ENCODE measurements around the gene EYA4. TPM values are rescaled to one million over a fixed set of nuclear protein-coding genes. Genes with fewer than 3 reads are reported as not detected.

The EYA4 gene
- total RNA-seq, 1 donor from 2014 or later: 31.4 TPM

DNA sequence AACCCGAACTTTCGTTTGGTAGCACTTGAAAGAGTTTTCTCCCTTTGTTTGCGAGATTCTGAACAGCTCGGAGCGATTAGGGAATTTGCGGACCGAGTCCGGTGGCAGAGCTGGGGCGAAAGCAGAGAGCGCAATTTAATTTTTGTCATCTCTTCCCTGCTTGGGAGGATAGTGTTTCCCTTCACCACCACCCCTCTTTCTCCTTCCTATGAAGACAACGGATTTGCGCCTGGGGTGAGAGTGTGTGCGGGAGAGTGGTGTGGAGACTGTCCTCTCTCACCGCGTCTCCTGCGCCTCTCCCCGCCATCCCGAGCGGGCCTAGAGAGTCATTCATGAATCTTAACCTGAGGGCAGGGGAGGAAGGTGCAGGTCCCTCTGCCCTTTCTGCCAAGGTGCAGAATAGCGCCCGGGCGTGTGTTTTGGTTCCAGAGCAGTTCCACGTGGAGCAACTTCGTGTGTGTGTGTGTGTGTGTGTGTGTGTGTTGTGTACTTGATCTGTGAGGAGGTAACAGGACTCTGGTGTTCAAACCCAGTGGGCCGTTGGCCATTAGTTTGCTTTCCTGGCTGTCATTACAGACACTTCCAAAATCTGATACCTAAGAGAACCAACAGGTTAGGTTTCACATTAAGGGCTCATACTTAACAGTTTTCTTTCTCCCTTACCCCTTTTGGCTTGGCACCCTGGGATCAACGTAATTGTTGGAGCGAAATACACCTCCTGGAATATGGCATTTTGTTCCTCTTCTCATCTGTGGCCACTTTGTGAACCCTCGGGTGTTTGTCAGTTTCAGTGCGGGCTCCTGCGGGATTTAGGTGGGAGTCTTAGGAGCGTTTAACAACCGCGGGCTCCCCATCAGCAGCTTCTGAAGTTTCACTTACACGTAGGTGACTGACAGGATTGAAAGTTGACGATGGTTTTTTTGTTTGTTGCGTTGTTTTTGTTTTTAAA, 1.8 kb downstream of the EYA4 start:
- DNase-seq: peak; percentile 80

DNA sequence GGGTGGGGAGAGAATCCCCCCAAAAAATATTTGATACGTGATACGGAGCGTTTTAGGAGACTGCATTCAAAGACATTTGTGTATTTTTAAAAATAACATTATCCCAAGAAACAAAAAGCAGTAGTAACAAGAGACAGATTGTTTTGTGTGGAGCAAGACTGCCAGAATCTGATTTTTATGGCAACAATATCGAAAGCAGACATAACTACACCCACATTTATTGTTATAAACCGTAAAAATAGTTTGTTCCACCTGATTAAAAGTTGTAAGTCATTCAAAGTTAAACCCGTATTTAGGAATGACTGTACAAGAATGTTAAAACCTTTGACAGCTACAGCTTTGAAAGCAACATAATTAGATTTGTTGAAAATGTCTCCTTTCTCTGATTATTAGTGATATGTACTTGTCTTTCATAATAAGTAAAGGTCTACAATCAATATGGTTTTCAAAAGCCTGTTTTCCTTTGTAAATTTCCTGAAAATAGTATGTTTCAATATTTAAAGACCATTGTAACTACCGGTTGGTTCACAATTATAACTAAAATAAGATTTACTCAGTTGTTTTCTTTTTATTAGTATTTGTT, 2.7 kb downstream of the EYA4 start:
- DNase-seq: peak; percentile 49

DNA sequence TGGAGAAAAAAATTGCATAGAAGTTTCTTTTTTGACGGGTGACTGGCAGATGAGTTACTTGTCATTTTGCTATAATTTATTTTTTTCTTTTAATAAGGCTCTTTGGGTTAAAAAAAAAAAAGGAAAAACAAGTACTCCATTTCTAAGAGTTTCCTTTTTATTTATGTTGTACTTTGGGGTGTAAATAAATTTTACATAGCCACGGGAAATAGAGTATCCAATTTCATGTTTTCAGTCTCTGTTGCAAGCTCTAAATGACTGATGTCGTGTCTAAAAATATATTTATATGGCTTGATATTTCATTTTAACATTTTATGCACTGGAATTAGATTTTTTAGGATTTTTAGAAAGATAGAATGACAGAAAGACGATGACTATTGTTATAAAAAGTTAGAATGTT, 3.4 kb downstream of the EYA4 start:
- DNase-seq: peak; percentile 41

DNA sequence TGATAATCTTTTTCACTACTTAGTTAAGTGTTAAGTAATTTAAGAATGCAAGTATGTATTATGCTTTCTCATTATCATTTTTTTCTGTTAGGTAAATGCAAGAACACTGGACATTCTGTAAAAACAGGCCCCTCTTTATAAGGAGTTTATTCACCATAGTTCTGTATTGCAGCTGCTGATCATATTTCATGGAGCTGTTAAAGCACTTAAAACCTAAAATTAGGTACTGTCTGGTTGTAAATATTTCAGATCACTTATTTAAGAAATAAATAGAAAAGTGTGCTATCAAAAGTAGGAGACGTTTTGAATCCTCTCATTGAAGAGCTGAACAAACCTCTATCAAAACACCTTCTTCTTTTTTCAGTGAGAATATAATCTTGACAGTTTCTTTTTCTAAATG, 3.9 kb downstream of the EYA4 start:
- DNase-seq: peak; percentile 54

- DNase-seq: peak; percentile 32
Measured at GRCh38 chr6:133245422-133245903, 4.3 kb downstream of the EYA4 start.

GRCh38 chr6:133247581-133247980, 6.4 kb downstream of the EYA4 start:
- no peak for DNase-seq

DNA sequence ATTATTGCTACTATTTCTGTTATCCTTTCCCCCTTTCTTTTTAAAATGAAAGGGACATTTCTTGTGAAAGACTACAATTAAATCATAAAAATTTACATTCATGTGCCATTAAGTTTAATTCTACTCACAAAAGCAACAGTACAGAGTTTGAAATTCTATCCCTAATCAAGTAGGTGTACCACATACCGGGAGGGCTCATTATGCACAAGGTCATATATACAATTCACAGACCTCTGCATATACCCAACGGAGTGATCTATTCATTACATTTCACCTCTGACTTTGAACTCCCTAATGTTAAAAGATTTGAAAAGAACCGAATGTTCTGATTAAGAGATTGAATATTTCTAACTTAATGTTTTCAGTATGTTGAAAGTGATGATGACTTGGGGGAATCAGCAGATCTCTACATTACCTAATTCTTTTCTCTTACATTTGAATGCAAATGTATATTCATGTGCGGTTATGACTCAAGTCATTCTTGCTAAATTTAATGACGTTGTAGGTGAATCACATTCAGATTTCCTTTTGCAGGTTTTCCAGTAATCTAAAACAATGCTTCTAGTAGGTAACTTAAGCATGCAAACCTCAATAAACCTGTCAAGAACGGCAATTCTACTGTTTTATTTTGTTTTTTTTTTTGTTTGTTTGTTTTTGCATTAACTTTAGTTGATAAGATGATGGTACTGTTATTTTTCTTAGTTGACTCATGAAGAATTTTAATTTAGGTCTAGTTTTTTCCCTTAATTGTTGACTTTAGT, 7.3 kb downstream of the EYA4 start:
- DNase-seq: no peak

- no peak for DNase-seq
Measured at GRCh38 chr6:133251688-133252087, 10.5 kb downstream of the EYA4 start.

GRCh38 chr6:133254552-133255228, 13.5 kb downstream of the EYA4 start:
- DNase-seq: no peak

DNA sequence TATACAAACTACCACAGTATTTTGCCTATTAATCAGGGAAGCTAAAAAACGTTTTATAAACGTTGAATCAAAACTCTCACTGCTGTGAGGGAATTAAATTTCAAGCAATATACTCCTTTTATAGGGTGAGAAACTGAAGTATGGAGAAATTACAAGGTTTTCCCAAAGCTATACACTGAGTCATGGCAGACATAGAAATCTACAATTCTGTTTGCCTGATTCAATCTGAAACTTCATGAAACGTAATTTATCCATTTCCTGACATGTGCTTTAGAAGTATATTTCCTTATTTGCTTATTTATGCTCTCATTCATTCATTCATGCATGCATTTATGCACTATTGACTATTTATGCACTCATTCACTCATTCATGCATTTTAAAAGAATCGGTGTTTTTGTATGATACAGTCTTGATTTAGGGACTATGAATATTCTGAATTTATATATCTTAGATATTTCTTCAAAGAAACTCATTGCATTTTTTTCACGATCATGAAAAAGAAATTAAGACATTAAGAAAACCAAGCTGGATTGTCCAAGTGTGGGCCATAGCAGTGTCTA, 16.5 kb downstream of the EYA4 start:
- no peak for DNase-seq

GRCh38 chr6:133259561-133259960, 18.4 kb downstream of the EYA4 start:
- DNase-seq: no peak

DNA sequence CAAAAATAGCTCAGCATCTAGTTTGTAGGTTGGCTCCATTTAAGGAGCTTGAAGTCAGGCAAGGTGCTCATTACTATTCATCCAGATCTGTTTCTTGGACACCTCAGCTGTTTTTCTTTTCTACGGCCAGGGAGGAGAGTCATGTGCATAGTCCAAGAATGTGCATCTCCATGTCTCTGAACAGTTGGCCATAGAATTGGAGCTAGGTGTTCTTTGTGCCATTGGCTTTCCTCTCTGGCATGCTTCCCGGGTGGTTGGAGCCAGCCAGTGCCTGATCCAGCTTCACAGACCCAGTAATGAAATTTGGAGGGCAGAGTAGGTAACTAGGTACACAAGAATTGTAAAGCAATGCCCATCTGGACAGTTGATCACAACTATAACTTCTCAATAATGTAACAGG, 21.6 kb downstream of the EYA4 start:
- DNase-seq: no peak

GRCh38 chr6:133265066-133265465, 23.9 kb downstream of the EYA4 start:
- no peak for DNase-seq

DNA sequence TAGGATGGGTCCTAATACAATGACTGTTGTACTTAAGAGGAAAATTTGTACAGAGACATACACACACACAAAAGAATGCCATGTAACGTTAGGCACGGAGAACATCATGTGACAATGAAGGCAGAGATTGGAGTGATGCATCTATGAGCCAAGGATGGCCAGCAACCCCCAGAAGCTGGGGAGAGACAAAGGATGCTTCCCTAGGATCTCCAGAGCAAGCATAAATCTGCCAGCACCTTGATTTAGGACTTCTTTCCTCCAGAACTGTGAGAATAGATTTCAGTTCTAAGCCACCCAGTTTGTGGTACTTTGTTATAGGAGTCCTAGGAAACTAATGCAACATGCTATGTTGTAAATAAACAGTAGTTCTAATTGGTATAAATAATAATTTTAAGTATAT, 25.0 kb downstream of the EYA4 start:
- no peak for DNase-seq

- no peak for DNase-seq
Measured at GRCh38 chr6:133268621-133269020, 27.5 kb downstream of the EYA4 start.

DNA sequence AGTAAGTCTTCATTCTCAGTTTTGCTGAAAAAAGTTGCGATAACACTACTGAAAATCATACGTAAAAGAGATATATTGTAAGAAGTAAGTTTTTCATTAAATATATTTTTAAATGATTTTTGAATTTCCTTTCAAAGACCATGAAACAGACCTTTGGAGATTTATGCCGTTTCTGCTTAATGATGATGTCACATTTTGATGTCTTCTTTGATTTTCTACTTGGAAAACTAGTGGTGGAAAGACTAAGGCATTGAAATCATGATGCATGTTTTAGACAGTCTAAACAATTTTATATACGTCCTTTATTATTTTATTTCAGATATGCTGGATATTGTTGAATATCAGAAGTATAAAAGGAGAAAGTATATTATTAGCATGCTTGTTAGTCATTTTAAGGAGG, 33.7 kb downstream of the EYA4 start:
- DNase-seq: no peak

DNA sequence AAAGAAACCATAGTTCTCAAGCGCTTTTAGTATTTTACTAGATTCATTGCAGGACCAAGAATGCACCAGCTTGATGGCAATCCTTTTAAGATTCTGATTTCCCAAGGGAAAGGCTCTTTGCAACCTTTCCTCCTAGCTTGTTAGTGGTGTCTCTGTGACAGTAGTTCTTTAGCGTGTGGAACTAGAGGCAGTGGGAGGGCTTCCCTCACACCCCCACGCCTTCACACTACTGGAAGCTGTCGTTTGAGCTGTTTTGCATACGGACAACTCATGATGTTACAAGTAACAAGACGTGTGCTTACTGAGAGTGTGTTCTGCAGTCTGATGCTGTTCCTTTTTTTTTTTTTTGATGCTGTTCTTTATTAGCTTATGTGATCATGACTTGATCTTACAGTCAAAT, 34.1 kb downstream of the EYA4 start:
- DNase-seq: no peak

GRCh38 chr6:133277228-133277899, 36.2 kb downstream of the EYA4 start:
- no peak for DNase-seq

DNA sequence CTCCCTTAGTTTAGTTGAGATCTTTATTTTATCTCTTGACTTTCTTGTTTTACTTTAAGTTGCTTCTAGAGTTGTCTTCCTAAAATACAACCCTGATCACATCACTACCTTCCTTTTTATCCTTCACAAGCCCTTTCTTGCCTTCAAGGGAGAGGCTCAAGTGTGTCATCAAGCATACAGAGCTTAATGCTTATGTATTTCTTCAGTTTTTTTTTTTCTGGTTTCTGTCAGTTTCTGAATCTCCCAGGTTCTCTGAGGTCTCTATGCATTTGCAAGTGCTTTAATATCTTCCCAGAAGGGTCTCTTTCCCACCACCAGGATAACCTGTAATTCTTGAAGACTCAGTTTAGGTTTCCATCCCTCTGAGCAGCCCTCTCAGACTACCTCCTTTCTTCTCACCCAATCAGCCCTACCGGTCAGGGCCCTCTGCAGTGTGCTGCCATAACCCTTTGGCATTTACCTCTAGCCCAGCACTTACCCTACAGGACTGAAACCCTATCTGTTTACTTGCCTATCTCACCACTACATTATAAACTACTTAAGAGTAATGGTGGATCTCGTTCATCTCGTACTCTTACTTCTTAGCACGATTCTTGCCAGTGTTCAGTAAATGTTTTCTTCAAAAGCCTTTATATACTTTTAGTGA, 36.9 kb downstream of the EYA4 start:
- peak; percentile 31 for DNase-seq

DNA sequence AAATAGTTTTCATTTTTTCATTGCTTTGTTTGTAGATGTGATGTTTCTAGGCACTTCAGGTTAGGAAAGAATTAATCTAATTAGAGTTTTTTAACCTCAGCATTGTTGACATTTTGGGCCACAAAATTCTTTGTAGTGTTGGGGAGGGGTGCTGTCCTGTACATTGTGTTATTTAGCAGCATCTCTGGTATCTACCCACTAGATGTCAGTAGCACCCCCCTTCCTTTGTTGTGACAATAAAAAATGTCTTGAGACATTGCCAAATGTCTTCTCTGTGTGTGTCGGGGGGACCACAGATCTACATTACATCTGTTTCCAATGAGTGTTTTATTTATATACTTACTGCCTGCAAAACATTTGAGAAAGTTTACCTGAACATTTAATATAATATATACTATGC, 45.6 kb downstream of the EYA4 start:
- DNase-seq: peak; percentile 27

DNA sequence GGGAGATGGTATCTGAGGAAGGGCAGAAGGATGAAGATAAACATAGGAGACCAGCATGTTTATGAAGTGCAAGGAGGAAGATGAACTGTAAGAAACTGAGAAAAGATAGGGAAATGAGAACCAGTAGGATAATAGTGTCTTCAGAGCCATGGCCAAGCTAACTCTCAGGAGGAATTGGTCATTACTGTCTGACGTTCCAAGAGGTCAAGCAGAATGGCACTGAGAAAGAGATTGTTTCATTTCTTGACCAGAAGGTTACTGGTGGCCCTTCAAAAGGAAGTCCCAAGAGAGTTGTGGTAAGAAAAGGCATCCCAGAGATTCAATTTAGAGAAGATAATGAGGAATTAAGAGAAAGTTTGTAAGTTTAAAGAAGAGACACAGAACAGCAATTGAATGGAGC, 47.5 kb downstream of the EYA4 start:
- DNase-seq: no peak

All from tongue (tissue), 2 donors.